Nephron (organoid): Measurements from ENCODE around the gene MLLT11.
A peak's percentile ranks its signal among the peaks of the same experiment; 100 is the strongest.

ENCODE experiments used
- H3K27ac Mint-ChIP-seq, 3 experiments: 2 replicates each; pipeline ENCODE4 v1.8.0; 2020; ENCODE audit warnings: mixed read lengths in 3 of 3, mild to moderate bottlenecking in 2 of 3, moderate library complexity in 1 of 3
- H3K27me3 Mint-ChIP-seq: 2 replicates; pipeline ENCODE4 v1.8.0; 2021; ENCODE audit warnings: low read depth, mild to moderate bottlenecking, moderate library complexity, mixed read lengths
- H3K36me3 Mint-ChIP-seq: 2 replicates; pipeline ENCODE4 v1.8.0; 2020; ENCODE audit warnings: low read depth, mixed read lengths
- H3K4me1 Mint-ChIP-seq: 2 replicates; pipeline ENCODE4 v1.8.0; 2020; ENCODE audit warnings: mixed read lengths
- H3K4me3 Mint-ChIP-seq, 3 experiments: 2 replicates each; pipeline ENCODE4 v1.8.0; 2020; ENCODE audit warnings: mild to moderate bottlenecking in 3 of 3, mixed read lengths in 3 of 3, moderate library complexity in 2 of 3
- H3K9me3 Mint-ChIP-seq: 2 replicates; pipeline ENCODE4 v1.8.0; 2020; ENCODE audit warnings: mixed read lengths
- TF ChIP-seq, protein P1 (sequence below), 3 experiments: fragments of 200-600 bp; sonication (generic); IDR thresholded peaks; one replicate each; pipeline ENCODE4 v1.5.0; 2021; ENCODE audit warnings: antibody characterized with exemption in 3 of 3; ENCODE audit not compliant: unreplicated experiment in 3 of 3

MLLT11 gene

GRCh38 chr1:151050051-151050688, 10.0 kb upstream of the MLLT11 start:
- no peaks in the 10 kb centered on the region for H3K9me3 Mint-ChIP-seq
- H3K36me3 Mint-ChIP-seq, result peaks cover 33% of the 10 kb centered on the region
- H3K4me3 Mint-ChIP-seq, result peak overlapping the region; percentile 44 to 98 (median 68)
- H3K4me1 Mint-ChIP-seq, result peaks cover 35% of the 10 kb centered on the region
- H3K27me3 Mint-ChIP-seq, result no peaks in the 10 kb centered on the region
- TF ChIP-seq, protein P1, sequence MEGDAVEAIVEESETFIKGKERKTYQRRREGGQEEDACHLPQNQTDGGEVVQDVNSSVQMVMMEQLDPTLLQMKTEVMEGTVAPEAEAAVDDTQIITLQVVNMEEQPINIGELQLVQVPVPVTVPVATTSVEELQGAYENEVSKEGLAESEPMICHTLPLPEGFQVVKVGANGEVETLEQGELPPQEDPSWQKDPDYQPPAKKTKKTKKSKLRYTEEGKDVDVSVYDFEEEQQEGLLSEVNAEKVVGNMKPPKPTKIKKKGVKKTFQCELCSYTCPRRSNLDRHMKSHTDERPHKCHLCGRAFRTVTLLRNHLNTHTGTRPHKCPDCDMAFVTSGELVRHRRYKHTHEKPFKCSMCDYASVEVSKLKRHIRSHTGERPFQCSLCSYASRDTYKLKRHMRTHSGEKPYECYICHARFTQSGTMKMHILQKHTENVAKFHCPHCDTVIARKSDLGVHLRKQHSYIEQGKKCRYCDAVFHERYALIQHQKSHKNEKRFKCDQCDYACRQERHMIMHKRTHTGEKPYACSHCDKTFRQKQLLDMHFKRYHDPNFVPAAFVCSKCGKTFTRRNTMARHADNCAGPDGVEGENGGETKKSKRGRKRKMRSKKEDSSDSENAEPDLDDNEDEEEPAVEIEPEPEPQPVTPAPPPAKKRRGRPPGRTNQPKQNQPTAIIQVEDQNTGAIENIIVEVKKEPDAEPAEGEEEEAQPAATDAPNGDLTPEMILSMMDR (IDR thresholded peaks at IDR 0.05; ENCODE audit: unreplicated experiment in 3 of 3), result no peak
- H3K27ac Mint-ChIP-seq, result peak overlapping the region; percentile 35 to 63 (median 62)

- H3K4me1 Mint-ChIP-seq, result peaks cover 34% of the 10 kb centered on the region
- no peak overlapping the region for H3K27ac Mint-ChIP-seq
- H3K27me3 Mint-ChIP-seq, result no peaks in the 10 kb centered on the region
- TF ChIP-seq, protein P1 (IDR thresholded peaks at IDR 0.05; ENCODE audit: unreplicated experiment in 3 of 3), result no peak
- H3K4me3 Mint-ChIP-seq, result no peak overlapping the region
- H3K36me3 Mint-ChIP-seq, result peaks cover 36% of the 10 kb centered on the region
- H3K9me3 Mint-ChIP-seq, result no peaks in the 10 kb centered on the region
These were observed 8.7 kb upstream of the MLLT11 start for GRCh38 chr1:151051356-151052009.

DNA sequence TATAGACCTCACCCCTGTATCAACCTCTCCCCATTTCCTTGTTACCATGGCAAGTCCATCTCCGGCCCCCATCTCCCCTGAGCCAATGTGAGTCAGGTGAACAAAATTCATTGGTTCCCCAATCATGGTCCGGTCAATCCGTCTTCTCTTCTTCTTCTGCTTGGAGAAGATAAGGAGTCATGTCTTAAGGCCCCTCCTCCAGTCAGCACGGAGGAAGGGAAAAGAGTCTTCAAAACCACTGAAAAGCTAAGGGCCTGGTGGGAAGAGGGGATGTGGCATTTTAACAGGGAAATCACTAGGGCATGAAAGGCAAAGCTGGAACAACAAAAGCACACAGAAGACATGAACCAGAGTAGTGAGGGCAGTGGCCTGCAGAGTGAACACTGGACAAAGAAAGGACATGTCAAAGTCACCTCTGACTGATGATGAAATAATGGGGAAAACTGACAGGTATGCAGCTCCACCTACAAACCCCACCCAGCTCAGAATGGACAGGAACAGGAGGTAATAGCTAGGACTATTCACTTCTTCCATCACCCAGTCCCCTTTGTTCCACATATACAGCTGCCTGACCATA, 5.1 kb upstream of the MLLT11 start:
- Mint-ChIP-seq H3K27me3 (no peaks in the 10 kb centered on the region), H3K27ac (peak overlapping the region in 1 of 3 experiments; percentile 36), H3K4me1 (peaks cover 36% of the 10 kb centered on the region), H3K36me3 (peaks cover 44% of the 10 kb centered on the region), H3K9me3 (no peaks in the 10 kb centered on the region), H3K4me3 (peak overlapping the region; percentile 13 to 35 (median 18))
- TF ChIP-seq, protein P1 (IDR thresholded peaks at IDR 0.05; ENCODE audit: unreplicated experiment in 3 of 3), result no peak

GRCh38 chr1:151055581-151055980, 4.6 kb upstream of the MLLT11 start:
- Mint-ChIP-seq H3K4me3 (peak overlapping the region; percentile 35 to 90 (median 48)), H3K36me3 (peaks cover 41% of the 10 kb centered on the region), H3K27ac (peak overlapping the region in 2 of 3 experiments; percentile 3 to 43), H3K27me3 (no peaks in the 10 kb centered on the region), H3K4me1 (peaks cover 31% of the 10 kb centered on the region), H3K9me3 (no peaks in the 10 kb centered on the region)
- TF ChIP-seq, protein P1 (IDR thresholded peaks at IDR 0.05; ENCODE audit: unreplicated experiment in 3 of 3), result no peak

DNA sequence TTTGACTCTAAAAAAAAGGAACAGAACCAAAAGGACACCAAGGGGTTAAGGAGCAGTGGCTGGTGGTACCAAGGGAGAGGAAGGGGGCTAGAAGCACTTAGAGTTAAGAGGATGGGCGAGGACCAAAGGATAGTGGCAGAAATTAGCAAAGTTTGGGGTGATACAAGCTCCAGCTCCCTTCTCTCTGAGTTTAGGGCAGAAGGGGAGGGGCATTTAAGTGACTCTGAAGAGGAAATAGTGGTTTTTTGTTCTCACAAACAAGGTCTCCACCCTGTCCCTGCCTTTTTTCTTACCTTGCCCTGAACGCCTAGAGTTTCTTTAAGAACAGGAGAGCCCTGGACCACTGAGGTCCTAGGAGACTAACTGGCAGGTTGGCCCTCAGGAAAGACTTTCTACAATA, 4.0 kb upstream of the MLLT11 start:
- H3K27ac Mint-ChIP-seq, result peak overlapping the region; percentile 3 to 43 (median 39)
- H3K36me3 Mint-ChIP-seq, result peaks cover 41% of the 10 kb centered on the region

More for the DNA sequence above, 4.0 kb upstream of the MLLT11 start:
- TF ChIP-seq, protein P1 (IDR thresholded peaks at IDR 0.05; ENCODE audit: unreplicated experiment in 3 of 3), result no peak
- Mint-ChIP-seq H3K27me3 (no peaks in the 10 kb centered on the region), H3K4me3 (peak overlapping the region; percentile 48 to 94 (median 90)), H3K9me3 (no peaks in the 10 kb centered on the region), H3K4me1 (peaks cover 26% of the 10 kb centered on the region)
